ENCODE results near the gene SV2C. TPM values are rescaled to one million over a fixed set of nuclear protein-coding genes. Genes with fewer than 3 reads are reported as not detected.

The SV2C gene
- total and polyA plus RNA-seq, 10 of the 15 experiments (the other 5 are each of a cell fraction or from before 2014, with no cell fraction given) = under 0.01 to 1.1 (median 0.63) TPM

DNA sequence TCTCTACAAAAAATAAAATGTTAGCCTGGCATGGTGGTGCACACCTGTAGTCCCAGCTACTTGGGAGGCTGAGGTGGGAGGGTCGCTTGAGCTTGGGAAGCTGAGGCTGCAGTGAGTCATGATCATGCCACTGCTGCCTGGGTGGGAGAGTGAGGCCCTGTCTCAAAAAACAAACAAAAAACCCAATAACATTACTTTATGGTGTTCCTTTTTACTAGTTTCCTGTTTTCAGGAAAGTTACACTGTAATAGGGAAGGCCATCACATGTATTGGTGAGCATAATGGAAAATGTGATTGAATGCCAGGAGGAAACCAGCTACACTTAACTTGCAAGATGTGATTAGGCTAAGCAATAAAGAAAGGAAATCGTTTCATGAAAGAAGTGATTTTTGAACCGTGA is 42.7 kb downstream of the SV2C start (continued):
- TF ChIP-seq LARP7 (IDR thresholded peaks at IDR 0.05) (no peak), MEF2B (IDR thresholded peaks at IDR 0.05; ENCODE audit: partially characterized antibody, poor library complexity, severe bottlenecking) (no peak)

DNA sequence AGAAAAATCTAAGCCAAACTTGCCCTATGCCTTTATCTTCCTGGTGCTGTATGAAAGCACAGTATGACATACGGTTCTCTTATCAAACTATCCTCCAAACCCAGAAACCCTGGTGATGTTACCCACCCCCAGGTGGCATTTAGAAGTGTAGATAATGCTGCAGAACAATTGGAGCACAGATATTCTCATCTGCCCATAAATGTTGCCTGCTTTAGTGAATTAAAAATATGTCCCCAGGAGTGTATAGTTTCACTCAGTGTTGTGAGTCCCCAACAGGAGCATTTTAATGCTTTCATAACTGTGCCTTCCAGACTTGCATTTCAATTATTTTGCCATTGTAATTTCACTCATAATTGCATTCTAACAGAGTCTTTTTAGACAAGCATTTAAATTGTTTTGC is 50.8 kb downstream of the SV2C start:
- FAIRE-seq (no peak), DNase-seq (ENCODE audit: low read depth, low spot score) (no peak), ATAC-seq (no peak)
- CTCF ChIA-PET = no interaction called here
- RAD21 ChIA-PET (ENCODE audit: unreplicated experiment) = no interaction called here
- Histone ChIP-seq H4K20me1 (ENCODE audit: control insufficient read depth, insufficient read depth) (no peaks in the 10 kb centered on the region), H3K27me3 (replicated peaks in 1 of 2; ENCODE audit: control insufficient read depth in 2 of 2, insufficient read depth in 2 of 2, low read length in 1 of 2) (peaks cover 2% of the 10 kb centered on the region in 2 experiments; a peak in 3 of 4 replicates), H3K27ac (ENCODE audit: control insufficient read depth, insufficient read depth) (no peak overlapping the region), H3K9me3 (replicated peaks; ENCODE audit: control insufficient read depth, insufficient read depth, low read length) (no peaks in the 10 kb centered on the region), H3K4me2 (ENCODE audit: control insufficient read depth, insufficient read depth) (no peak overlapping the region), H3K4me3 (no peak overlapping the region), H3K36me3 (ENCODE audit: control insufficient read depth in 2 of 2, insufficient read depth in 2 of 2, low read length in 1 of 2) (no peaks in the 10 kb centered on the region), H3K79me2 (ENCODE audit: control insufficient read depth, insufficient read depth, low read length) (no peaks in the 10 kb centered on the region), H2AFZ (ENCODE audit: control insufficient read depth, low read depth, low read length) (no peak overlapping the region), H3K4me1 (ENCODE audit: control insufficient read depth, insufficient read depth, low read length) (no peaks in the 10 kb centered on the region), H3K9ac (ENCODE audit: control insufficient read depth, insufficient read depth, low read length) (no peak overlapping the region)
- in situ Hi-C loops (cut with MboI) = no loop called here
- no TSS peak for BruUV-seq (replicated peaks)
- SMC1A ChIA-PET (ENCODE audit: uncharacterized antibody, unreplicated experiment) = no interaction called here
- 0% methylated on average over 1 of the region's 1 CpG for WGBS (ENCODE audit: insufficient coverage, insufficient replicate concordance, low lambda C conversion rate, missing lambda C conversion rate)
- TF ChIP-seq NFYA (IDR thresholded peaks at IDR 0.05; ENCODE audit: borderline replicate concordance, low read depth, low read length) (no peak), ZNF217 (IDR thresholded peaks at IDR 0.05) (no peak), RAD21 (IDR thresholded peaks at IDR 0.05; ENCODE audit: insufficient read depth, low read depth, low read length) (no peak), CEBPB (IDR thresholded peaks at IDR 0.05; ENCODE audit: borderline replicate concordance in 1 of 2, low read depth in 2 of 2, low read length in 2 of 2) (no peak), RCOR1 (conservative IDR thresholded peaks at IDR 0.05; ENCODE audit: low read depth, low read length) (no peak), IKZF2 (IDR thresholded peaks at IDR 0.05) (no peak), SREBF1 (IDR thresholded peaks at IDR 0.05; ENCODE audit: low read length) (no peak), TCF12 (IDR thresholded peaks at IDR 0.05; ENCODE audit: low read depth, low read length) (no peak)
- TF ChIP-seq, protein P1, sequence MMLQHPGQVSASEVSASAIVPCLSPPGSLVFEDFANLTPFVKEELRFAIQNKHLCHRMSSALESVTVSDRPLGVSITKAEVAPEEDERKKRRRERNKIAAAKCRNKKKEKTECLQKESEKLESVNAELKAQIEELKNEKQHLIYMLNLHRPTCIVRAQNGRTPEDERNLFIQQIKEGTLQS (IDR thresholded peaks at IDR 0.05; ENCODE audit: borderline replicate concordance, extremely low read depth, low read depth, low read length) = no peak
- POLR2A ChIA-PET = no interaction called here
- intact Hi-C loops (cut with micrococcal nuclease; ENCODE audit: unreplicated experiment) = no loop called here
